T-helper 2 cell treated with Interferon-gamma antibody and Interleukin-4, amounts not matched to agents 5 μg/mL and 100 μg/mL, for 36 hours (primary cell): ENCODE results near the gene ZNF791.
A peak's percentile ranks its signal among the peaks of the same experiment; 100 is the strongest.
"Not testable (repeated sequence)": the region's sequence is repeated elsewhere in the genome, so short reads cannot be mapped to it uniquely, and the experiment has no call there.

ENCODE experiments used
- DNase-seq: peaks from one replicate; pipeline ENCODE4 v3.0.0; 2021; ENCODE audit warnings: low spot score
- H3K27ac Mint-ChIP-seq: one replicate; pipeline ENCODE4 v1.8.0; 2021; ENCODE audit warnings: mild to moderate bottlenecking, mixed read lengths
- H3K27me3 Mint-ChIP-seq: one replicate; pipeline ENCODE4 v1.8.0; 2021; ENCODE audit warnings: low read depth, mixed read lengths
- H3K36me3 Mint-ChIP-seq: one replicate; pipeline ENCODE4 v1.8.0; 2021; ENCODE audit warnings: low read depth, mixed read lengths
- H3K4me1 Mint-ChIP-seq: one replicate; pipeline ENCODE4 v1.8.0; 2021; ENCODE audit warnings: low read depth, mixed read lengths
- H3K4me3 Mint-ChIP-seq: one replicate; pipeline ENCODE4 v1.8.0; 2022; ENCODE audit warnings: mild to moderate bottlenecking, moderate library complexity, mixed read lengths
- H3K9me3 Mint-ChIP-seq: one replicate; pipeline ENCODE4 v1.8.0; 2021; ENCODE audit warnings: mixed read lengths

Gene ZNF791

GRCh38 chr19:12666265-12667048 is 55.7 kb downstream of the ZNF791 start, which contains the start of the genes MAN2B1 and WDR83:
MAN2B1 (minus strand) TSS chr19:12666742; CDS start chr19:12666701, 41 bp downstream.
WDR83 (plus strand) TSS chr19:12666807; CDS start chr19:12669791, 2,984 bp downstream.
- Mint-ChIP-seq H3K36me3 (peaks cover 28% of the 10 kb centered on the region), H3K27me3 (no peaks in the 10 kb centered on the region), H3K9me3 (no peaks in the 10 kb centered on the region), H3K4me1 (peaks cover 46% of the 10 kb centered on the region), H3K4me3 (peak within 1 kb of the TSS; percentile 99), H3K27ac (peak within 1 kb of the TSS; percentile 83)
- DNase-seq, result peak; percentile 84

GRCh38 chr19:12667731-12668302 is 57.1 kb downstream of the ZNF791 start:
- Mint-ChIP-seq H3K4me3 (peak overlapping the region; percentile 99), H3K9me3 (no peaks in the 10 kb centered on the region), H3K27ac (peak overlapping the region; percentile 99), H3K4me1 (peaks cover 49% of the 10 kb centered on the region), H3K27me3 (no peaks in the 10 kb centered on the region), H3K36me3 (peaks cover 37% of the 10 kb centered on the region)
- no peak for DNase-seq

GRCh38 chr19:12668346-12668745 is 57.6 kb downstream of the ZNF791 start:
- peaks cover 49% of the 10 kb centered on the region for H3K4me1 Mint-ChIP-seq
- no peaks in the 10 kb centered on the region for H3K27me3 Mint-ChIP-seq
- no peaks in the 10 kb centered on the region for H3K9me3 Mint-ChIP-seq

GRCh38 chr19:12668932-12669269 is 58.2 kb downstream of the ZNF791 start:
- Mint-ChIP-seq H3K27me3 (no peaks in the 10 kb centered on the region), H3K4me1 (peaks cover 49% of the 10 kb centered on the region), H3K9me3 (no peaks in the 10 kb centered on the region), H3K36me3 (peaks cover 29% of the 10 kb centered on the region), H3K27ac (peak overlapping the region; percentile 99), H3K4me3 (peak overlapping the region; percentile 98)
- peak; percentile 62 for DNase-seq

More at GRCh38 chr19:12668346-12668745, 57.6 kb downstream of the ZNF791 start:
- DNase-seq, result no peak
- Mint-ChIP-seq H3K4me3 (peak overlapping the region; percentile 98), H3K27ac (peak overlapping the region; percentile 99), H3K36me3 (peaks cover 33% of the 10 kb centered on the region)

- H3K4me3 Mint-ChIP-seq, result peak overlapping the region; percentile 98
- no peaks in the 10 kb centered on the region for H3K27me3 Mint-ChIP-seq
- H3K4me1 Mint-ChIP-seq, result peaks cover 46% of the 10 kb centered on the region
- peaks cover 31% of the 10 kb centered on the region for H3K36me3 Mint-ChIP-seq
- peak; percentile 75 for DNase-seq
- no peaks in the 10 kb centered on the region for H3K9me3 Mint-ChIP-seq
- peak overlapping the region; percentile 99 for H3K27ac Mint-ChIP-seq
Measured at GRCh38 chr19:12669270-12670158, 58.8 kb downstream of the ZNF791 start.

GRCh38 chr19:12670159-12670928 is 59.6 kb downstream of the ZNF791 start:
- H3K36me3 Mint-ChIP-seq, result peaks cover 34% of the 10 kb centered on the region
- no peaks in the 10 kb centered on the region for H3K27me3 Mint-ChIP-seq
- H3K4me3 Mint-ChIP-seq, result peak overlapping the region; percentile 98
- no peak for DNase-seq
- H3K9me3 Mint-ChIP-seq, result no peaks in the 10 kb centered on the region
- peaks cover 38% of the 10 kb centered on the region for H3K4me1 Mint-ChIP-seq
- peak overlapping the region; percentile 99 for H3K27ac Mint-ChIP-seq

- no peaks in the 10 kb centered on the region for H3K27me3 Mint-ChIP-seq
- peaks cover 40% of the 10 kb centered on the region for H3K36me3 Mint-ChIP-seq
- no peak overlapping the region for H3K4me3 Mint-ChIP-seq
- peaks cover 33% of the 10 kb centered on the region for H3K4me1 Mint-ChIP-seq
- H3K27ac Mint-ChIP-seq, result no peak overlapping the region
- no peaks in the 10 kb centered on the region for H3K9me3 Mint-ChIP-seq
- no peak for DNase-seq
Measured at GRCh38 chr19:12672744-12673143, 62.0 kb downstream of the ZNF791 start.

- DNase-seq, result no peak
- Mint-ChIP-seq H3K27me3 (no peaks in the 10 kb centered on the region), H3K4me1 (peaks cover 19% of the 10 kb centered on the region), H3K4me3 (no peak overlapping the region), H3K36me3 (peaks cover 49% of the 10 kb centered on the region), H3K9me3 (no peaks in the 10 kb centered on the region), H3K27ac (no peak overlapping the region)
Measured at GRCh38 chr19:12675399-12675798, 64.7 kb downstream of the ZNF791 start.

- Mint-ChIP-seq H3K4me3 (no peak overlapping the region), H3K27me3 (no peaks in the 10 kb centered on the region), H3K27ac (no peak overlapping the region), H3K4me1 (peaks cover 18% of the 10 kb centered on the region), H3K9me3 (no peaks in the 10 kb centered on the region), H3K36me3 (peaks cover 51% of the 10 kb centered on the region)
- DNase-seq, result no peak
Measured at GRCh38 chr19:12675940-12676339, 65.2 kb downstream of the ZNF791 start.

GRCh38 chr19:12676384-12676792 is 65.7 kb downstream of the ZNF791 start:
- peak; percentile 78 for DNase-seq
- Mint-ChIP-seq H3K36me3 (peaks cover 55% of the 10 kb centered on the region), H3K4me1 (peaks cover 21% of the 10 kb centered on the region), H3K4me3 (no peak overlapping the region), H3K27ac (no peak overlapping the region), H3K9me3 (no peaks in the 10 kb centered on the region), H3K27me3 (no peaks in the 10 kb centered on the region)

- Mint-ChIP-seq H3K27me3 (no peaks in the 10 kb centered on the region), H3K36me3 (peaks cover 53% of the 10 kb centered on the region), H3K9me3 (no peaks in the 10 kb centered on the region), H3K27ac (no peak overlapping the region), H3K4me3 (no peak overlapping the region), H3K4me1 (peaks cover 20% of the 10 kb centered on the region)
- no peak for DNase-seq
Measured at GRCh38 chr19:12676928-12677327, 66.2 kb downstream of the ZNF791 start.

- peaks cover 17% of the 10 kb centered on the region for H3K4me1 Mint-ChIP-seq
- not testable (repeated sequence) for H3K4me3 Mint-ChIP-seq, H3K27me3 Mint-ChIP-seq, H3K9me3 Mint-ChIP-seq, H3K27ac Mint-ChIP-seq, DNase-seq
- peaks cover 45% of the 10 kb centered on the region for H3K36me3 Mint-ChIP-seq
Measured at GRCh38 chr19:12678039-12678438, 67.3 kb downstream of the ZNF791 start.

GRCh38 chr19:12680034-12680433 is 69.3 kb downstream of the ZNF791 start:
- peaks cover 16% of the 10 kb centered on the region for H3K4me1 Mint-ChIP-seq
- H3K4me3 Mint-ChIP-seq, result peak overlapping the region; percentile 93
- H3K27ac Mint-ChIP-seq, result no peak overlapping the region

More at GRCh38 chr19:12680034-12680433, 69.3 kb downstream of the ZNF791 start:
- H3K9me3 Mint-ChIP-seq, result no peaks in the 10 kb centered on the region
- peaks cover 33% of the 10 kb centered on the region for H3K36me3 Mint-ChIP-seq
- no peak for DNase-seq
- H3K27me3 Mint-ChIP-seq, result no peaks in the 10 kb centered on the region
